HCT116 (cell line): Measurements from ENCODE around the gene LMO7. TPM values are rescaled to one million over a fixed set of nuclear protein-coding genes. Genes with fewer than 3 reads are reported as not detected.

Experiments used
- ATAC-seq: fragments of 200-7000 bp; cut with Tn5 transposase; 2 replicates; pipeline ENCODE4 v1.9.1; 2020; ENCODE audit warnings: mild to moderate bottlenecking, moderate library complexity
- BruUV-seq: library from RNA; stranded (reverse); fragments of 400-500 nt; replicated peaks from 2 replicates; lab custom pipeline; 2021; lab: Mats Ljungman, UMichigan
- CTCF ChIA-PET: fragments of 300-600 bp; sonication (Branson Sonifier 250); formaldehyde crosslinking; loops from one replicate; lab custom pipeline; 2021; ENCODE audit warnings: antibody characterized with exemption; lab: Charles Lee
- POLR2A ChIA-PET: fragments of 300-600, 350-600 bp; sonication (Branson Sonifier 250); formaldehyde crosslinking; loops from one replicate; lab custom pipeline; 2021; ENCODE audit warnings: antibody characterized with exemption; lab: Charles Lee
- RAD21 ChIA-PET, 2 experiments: fragments of 300-600 bp; sonication (Branson Sonifier 250); formaldehyde crosslinking; loops; one replicate each; lab custom pipeline; 2023; ENCODE audit warnings: low total read pairs in 2 of 2; ENCODE audit not compliant: uncharacterized antibody in 2 of 2, unreplicated experiment in 2 of 2, low non-redundant PET in 1 of 2; lab: Charles Lee
- DNase-seq: peaks from one replicate; pipeline ENCODE4 v3.0.0-alpha.2; 2010; ENCODE audit warnings: low read depth, low spot score
- H2AFZ ChIP-seq: fragments of 200-600 bp; shearing (Covaris generic), sonication (generic); 2 replicates; pipeline ENCODE4 v1.6.1; 2017; ENCODE audit warnings: low read depth, mixed run types, mixed read lengths, antibody characterized with exemption, low read length; ENCODE audit not compliant: poor library complexity, severe bottlenecking
- H3K27ac ChIP-seq: 2 replicates; pipeline ENCODE4 v1.5.1; 2012; ENCODE audit warnings: low read depth, low read length
- H3K27me3 ChIP-seq: fragments of 200-600 bp; sonication (generic); 2 replicates; pipeline ENCODE4 v1.6.1; 2016; ENCODE audit warnings: mixed run types, low read length, mixed read lengths; ENCODE audit not compliant: insufficient read depth
- H3K36me3 ChIP-seq, 2 experiments: fragments of 200-500 bp in 1 of 2; fragments of 200-600 bp in 1 of 2; sonication (Bioruptor generic) in 1 of 2; sonication (generic) in 1 of 2; 2 replicates each; pipeline versions ENCODE4 v1.5.1 to v1.6.1; 2014 to 2016; ENCODE audit warnings: low read length in 2 of 2, inconsistent platforms in 1 of 2, mixed read lengths in 1 of 2, mixed run types in 1 of 2; ENCODE audit not compliant: insufficient read depth in 2 of 2, control insufficient read depth in 1 of 2
- H3K4me1 ChIP-seq, 2 experiments: fragments of 200-600 bp in 1 of 2; sonication (generic) in 1 of 2; 2 replicates each; pipeline versions ENCODE4 v1.5.1 to v1.6.1; 2012 to 2017; ENCODE audit warnings: low read length in 2 of 2, inconsistent platforms in 1 of 2, mild to moderate bottlenecking in 1 of 2, mixed read lengths in 1 of 2, mixed run types in 1 of 2, moderate library complexity in 1 of 2; ENCODE audit not compliant: insufficient read depth in 2 of 2, control insufficient read depth in 1 of 2
- H3K4me2 ChIP-seq: fragments of 200-600 bp; sonication (generic); 2 replicates; pipeline ENCODE4 v1.6.1; 2017; ENCODE audit warnings: mixed run types, low read length, mixed read lengths
- H3K4me3 ChIP-seq, 2 experiments: fragments of 200-600 bp in 1 of 2; sonication (generic) in 1 of 2; replicated peaks in 1 of 2; 2 replicates each; pipeline ENCODE4 v1.5.1; 2011 to 2016; ENCODE audit warnings: low read length in 2 of 2, control low read depth in 1 of 2, low read depth in 1 of 2, mild to moderate bottlenecking in 1 of 2, mixed read lengths in 1 of 2, mixed run types in 1 of 2
- H3K79me2 ChIP-seq: fragments of 200-600 bp; sonication (generic); 2 replicates; pipeline ENCODE4 v1.6.1; 2017; ENCODE audit warnings: mild to moderate bottlenecking, mixed run types, low read length, moderate library complexity, mixed read lengths; ENCODE audit not compliant: insufficient read depth
- H3K9ac ChIP-seq: fragments of 200-600 bp; sonication (generic); 2 replicates; pipeline ENCODE4 v1.6.1; 2016; ENCODE audit warnings: low read length, mixed read lengths
- H3K9me2 ChIP-seq: fragments of 200-600 bp; sonication (generic), shearing (Covaris generic); 2 replicates; pipeline ENCODE4 v1.6.1; 2017; ENCODE audit warnings: mixed run types, mild to moderate bottlenecking, moderate library complexity; ENCODE audit not compliant: insufficient read depth
- H3K9me3 ChIP-seq, 2 experiments: fragments of 200-500 bp in 1 of 2; fragments of 200-600 bp in 1 of 2; sonication (Bioruptor generic) in 1 of 2; sonication (generic) in 1 of 2; 2 replicates each; pipeline ENCODE4 v1.6.1; 2014 to 2017; ENCODE audit warnings: low read length in 2 of 2, mixed read lengths in 2 of 2, inconsistent platforms in 1 of 2, low read depth in 1 of 2, mild to moderate bottlenecking in 1 of 2, mixed run types in 1 of 2, moderate library complexity in 1 of 2; ENCODE audit not compliant: control insufficient read depth in 1 of 2, insufficient read depth in 1 of 2
- H4K20me1 ChIP-seq: fragments of 200-600 bp; sonication (generic), shearing (Covaris generic); 2 replicates; pipeline ENCODE4 v1.6.1; 2017; ENCODE audit warnings: mixed run types, mild to moderate bottlenecking, moderate library complexity; ENCODE audit not compliant: insufficient read depth
- CBX3 ChIP-seq: IDR thresholded peaks from 2 replicates; pipeline ENCODE4 v1.6.1; 2012; ENCODE audit warnings: low read depth
- EGR1 ChIP-seq: IDR thresholded peaks from 2 replicates; pipeline ENCODE4 v1.6.1; 2012; ENCODE audit warnings: low read depth
- JUND ChIP-seq: IDR thresholded peaks from 2 replicates; pipeline ENCODE4 v1.6.1; 2012
- SP1 ChIP-seq: IDR thresholded peaks from 2 replicates; pipeline ENCODE4 v1.6.1; 2012; ENCODE audit warnings: low read depth
- intact Hi-C: fragments of 100-400 bp; cut with micrococcal nuclease; formaldehyde crosslinking; loops from 2 replicates; pipeline ENCODE4 v1.10.0; 2022
- total RNA-seq: library from RNA; stranded (reverse); gene quantifications from one replicate; pipeline ENCODE4 v1.2.1, GENCODE V29; 2021; ENCODE audit not compliant: unreplicated experiment
- TF ChIP-seq, protein P1 (sequence below): IDR thresholded peaks from 2 replicates; pipeline ENCODE4 v1.6.1; 2012
- TF ChIP-seq, protein P2 (sequence below), 3 experiments: fragments of 200-600 bp in 1 of 3; sonication (generic) in 1 of 3; IDR thresholded peaks in 2 of 3; conservative IDR thresholded peaks in 1 of 3; 2 replicates each; pipeline ENCODE4 v1.5.1; 2012 to 2017; ENCODE audit warnings: low read depth in 2 of 3, low read length in 2 of 3, antibody characterized with exemption in 1 of 3, borderline replicate concordance in 1 of 3, control low read depth in 1 of 3, mild to moderate bottlenecking in 1 of 3, mixed read lengths in 1 of 3, mixed run types in 1 of 3, moderate library complexity in 1 of 3; ENCODE audit not compliant: insufficient read depth in 1 of 3
- TF ChIP-seq, protein P3 (sequence below): IDR thresholded peaks from 2 replicates; pipeline ENCODE4 v1.6.1; 2011; ENCODE audit warnings: mild to moderate bottlenecking, low read length, moderate library complexity; ENCODE audit not compliant: insufficient replicate concordance; ENCODE audit errors: extremely low read depth

Gene LMO7
- total RNA-seq, 1 experiment from 2014 or later: 8.1 TPM

DNA sequence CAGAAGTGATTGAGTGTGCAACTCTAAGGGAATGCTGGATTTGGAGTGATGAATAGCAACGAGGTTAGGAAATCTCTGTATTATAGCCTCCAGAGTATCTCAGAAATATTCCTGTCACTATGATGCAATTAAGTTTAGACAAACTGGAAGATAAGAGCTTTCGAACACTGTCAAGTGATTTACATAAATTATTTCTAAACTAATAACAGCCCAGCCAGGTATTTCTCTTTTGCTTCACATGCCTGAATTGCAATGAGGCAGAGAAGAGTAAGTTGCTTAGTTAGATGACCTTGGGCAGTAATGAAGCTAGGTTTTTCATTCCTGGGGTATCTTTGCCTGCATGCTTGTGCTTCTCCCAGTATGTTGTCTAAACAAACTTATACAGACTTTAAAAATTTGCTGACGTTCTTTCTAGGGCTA, 134.5 kb downstream of the LMO7 start:
- Histone ChIP-seq H3K9me3 (no peaks in the 10 kb centered on the region), H3K4me3 (no peak overlapping the region), H2AFZ (no peak overlapping the region), H3K27me3 (no peaks in the 10 kb centered on the region), H3K79me2 (no peaks in the 10 kb centered on the region), H3K36me3 (no peaks in the 10 kb centered on the region), H3K4me2 (no peak overlapping the region), H3K4me1 (peaks cover 7 to 23% of the 10 kb centered on the region in 2 experiments), H4K20me1 (no peaks in the 10 kb centered on the region), H3K9me2 (no peaks in the 10 kb centered on the region), H3K9ac (no peak overlapping the region), H3K27ac (no peak overlapping the region)
- RAD21 ChIA-PET: interaction anchor here in 1 of 2 experiments (0.6 kb wide), 1 partner anchor 9 kb away, joined by 3 read pairs; no protein-coding TSS in a partner anchor
- CTCF ChIA-PET: no interaction called here
- BruUV-seq: no TSS peak
- DNase-seq: no peak
- intact Hi-C loops: no loop called here
- no peak for ATAC-seq
- no peak for TF ChIP-seq JUND
- TF ChIP-seq EGR1: no peak
- TF ChIP-seq, protein P1, sequence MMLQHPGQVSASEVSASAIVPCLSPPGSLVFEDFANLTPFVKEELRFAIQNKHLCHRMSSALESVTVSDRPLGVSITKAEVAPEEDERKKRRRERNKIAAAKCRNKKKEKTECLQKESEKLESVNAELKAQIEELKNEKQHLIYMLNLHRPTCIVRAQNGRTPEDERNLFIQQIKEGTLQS: no peak
- no peak for TF ChIP-seq CBX3
- TF ChIP-seq, protein P2, sequence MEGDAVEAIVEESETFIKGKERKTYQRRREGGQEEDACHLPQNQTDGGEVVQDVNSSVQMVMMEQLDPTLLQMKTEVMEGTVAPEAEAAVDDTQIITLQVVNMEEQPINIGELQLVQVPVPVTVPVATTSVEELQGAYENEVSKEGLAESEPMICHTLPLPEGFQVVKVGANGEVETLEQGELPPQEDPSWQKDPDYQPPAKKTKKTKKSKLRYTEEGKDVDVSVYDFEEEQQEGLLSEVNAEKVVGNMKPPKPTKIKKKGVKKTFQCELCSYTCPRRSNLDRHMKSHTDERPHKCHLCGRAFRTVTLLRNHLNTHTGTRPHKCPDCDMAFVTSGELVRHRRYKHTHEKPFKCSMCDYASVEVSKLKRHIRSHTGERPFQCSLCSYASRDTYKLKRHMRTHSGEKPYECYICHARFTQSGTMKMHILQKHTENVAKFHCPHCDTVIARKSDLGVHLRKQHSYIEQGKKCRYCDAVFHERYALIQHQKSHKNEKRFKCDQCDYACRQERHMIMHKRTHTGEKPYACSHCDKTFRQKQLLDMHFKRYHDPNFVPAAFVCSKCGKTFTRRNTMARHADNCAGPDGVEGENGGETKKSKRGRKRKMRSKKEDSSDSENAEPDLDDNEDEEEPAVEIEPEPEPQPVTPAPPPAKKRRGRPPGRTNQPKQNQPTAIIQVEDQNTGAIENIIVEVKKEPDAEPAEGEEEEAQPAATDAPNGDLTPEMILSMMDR (IDR thresholded peaks at IDR 0.05 in 2 of 3, conservative IDR thresholded peaks at IDR 0.05 in 1 of 3; ENCODE audit: borderline replicate concordance in 1 of 3, insufficient read depth in 1 of 3, low read depth in 2 of 3, low read length in 2 of 3): no peak
- TF ChIP-seq SP1: no peak
- TF ChIP-seq, protein P3, sequence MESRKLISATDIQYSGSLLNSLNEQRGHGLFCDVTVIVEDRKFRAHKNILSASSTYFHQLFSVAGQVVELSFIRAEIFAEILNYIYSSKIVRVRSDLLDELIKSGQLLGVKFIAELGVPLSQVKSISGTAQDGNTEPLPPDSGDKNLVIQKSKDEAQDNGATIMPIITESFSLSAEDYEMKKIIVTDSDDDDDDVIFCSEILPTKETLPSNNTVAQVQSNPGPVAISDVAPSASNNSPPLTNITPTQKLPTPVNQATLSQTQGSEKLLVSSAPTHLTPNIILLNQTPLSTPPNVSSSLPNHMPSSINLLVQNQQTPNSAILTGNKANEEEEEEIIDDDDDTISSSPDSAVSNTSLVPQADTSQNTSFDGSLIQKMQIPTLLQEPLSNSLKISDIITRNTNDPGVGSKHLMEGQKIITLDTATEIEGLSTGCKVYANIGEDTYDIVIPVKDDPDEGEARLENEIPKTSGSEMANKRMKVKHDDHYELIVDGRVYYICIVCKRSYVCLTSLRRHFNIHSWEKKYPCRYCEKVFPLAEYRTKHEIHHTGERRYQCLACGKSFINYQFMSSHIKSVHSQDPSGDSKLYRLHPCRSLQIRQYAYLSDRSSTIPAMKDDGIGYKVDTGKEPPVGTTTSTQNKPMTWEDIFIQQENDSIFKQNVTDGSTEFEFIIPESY: no peak
- POLR2A ChIA-PET: interaction anchor here (0.7 kb wide), 1 partner anchor 10 kb away, joined by 3 read pairs; no protein-coding TSS in a partner anchor
